ENCODE results near the gene PROM1. TPM values are rescaled to one million over a fixed set of nuclear protein-coding genes. Genes with fewer than 3 reads are reported as not detected.

Gene PROM1
- total and polyA plus RNA-seq, 2 of the 4 experiments (the other 2 are of a cell fraction), result not detected

DNA sequence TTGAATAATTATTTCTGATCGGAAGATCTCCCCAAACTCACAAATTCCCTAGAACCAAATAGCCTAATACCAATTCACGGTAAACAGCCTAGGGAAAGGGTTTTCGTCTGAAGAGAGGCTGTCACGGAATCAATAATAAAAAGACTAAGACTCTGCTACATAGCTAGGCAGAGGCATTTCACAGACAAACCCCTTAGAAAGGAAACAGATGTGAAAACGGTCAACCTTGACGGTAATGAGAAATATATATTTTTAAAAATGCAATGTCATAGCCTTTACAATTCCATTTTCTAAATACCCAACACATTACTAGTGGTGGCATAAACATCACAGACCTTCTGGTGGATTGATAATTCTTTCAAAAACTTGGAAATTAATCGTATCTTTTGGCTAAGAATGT, 28.4 kb downstream of the PROM1 start:
- dilution Hi-C loops (cut with HindIII; ENCODE audit: low sequenced_read_pairs, unreplicated experiment), result no loop called here
- Histone ChIP-seq H2BK5ac (ENCODE audit: low read depth, low read length, poor library complexity, severe bottlenecking) (no peak overlapping the region), H3K27ac (ENCODE audit: insufficient read depth, low read length) (no peak overlapping the region), H4K20me1 (ENCODE audit: insufficient read depth, low read length) (no peaks in the 10 kb centered on the region), H2BK20ac (ENCODE audit: low read depth, low read length) (no peak overlapping the region), H4K91ac (ENCODE audit: insufficient read depth, low read depth, low read length) (no peak overlapping the region), H2BK120ac (ENCODE audit: low read depth, low read length) (no peak overlapping the region), H3K18ac (ENCODE audit: low read depth, low read length) (no peak overlapping the region), H2AK9ac (replicated peaks; ENCODE audit: low read depth, low read length, poor library complexity) (no peak overlapping the region), H2AK5ac (ENCODE audit: low read depth, low read length) (no peak overlapping the region), H3K56ac (ENCODE audit: extremely low read depth, insufficient read depth, low read length) (no peak overlapping the region), H3K4me2 (ENCODE audit: low read depth, low read length) (no peak overlapping the region), H2BK15ac (ENCODE audit: low read depth, low read length) (no peak overlapping the region), H2AFZ (replicated peaks; ENCODE audit: low read length, poor library complexity) (no peak overlapping the region), H3K9me3 (ENCODE audit: control insufficient read depth, insufficient read depth, low read length) (no peaks in the 10 kb centered on the region), H3K9me1 (ENCODE audit: insufficient read depth, low read length) (no peaks in the 10 kb centered on the region), H3K4me3 (ENCODE audit: insufficient read depth, low read depth, low read length) (no peak overlapping the region), H4K5ac (ENCODE audit: low read depth, low read length) (no peak overlapping the region), H3K14ac (replicated peaks; ENCODE audit: low read depth, low read length) (no peak overlapping the region), H3K23ac (ENCODE audit: low read depth, low read length) (no peak overlapping the region), H3K27me3 (ENCODE audit: control insufficient read depth, insufficient read depth, low read length) (peaks cover 34% of the 10 kb centered on the region), H3K4ac (ENCODE audit: low read depth, low read length) (no peak overlapping the region), H3K4me1 (ENCODE audit: control insufficient read depth, insufficient read depth, low read length) (no peaks in the 10 kb centered on the region), H3K36me3 (ENCODE audit: control insufficient read depth, insufficient read depth, low read length) (no peaks in the 10 kb centered on the region), H4K8ac (ENCODE audit: low read depth in 2 of 2, low read length in 2 of 2) (no peak overlapping the region), H3K9ac (ENCODE audit: low read depth, low read length) (no peak overlapping the region), H3K79me1 (ENCODE audit: low read depth in 1 of 2, low read length in 2 of 2) (no peaks in the 10 kb centered on the region)
- WGBS, 2 experiments (ENCODE audit: extremely low coverage in 2 of 2, insufficient read length in 1 of 2), result no CpG with 5 or more reads among the region's 7 CpGs
- DNase-seq (no peak), ATAC-seq (ENCODE audit: low read depth) (no peak)
- intact Hi-C loops (cut with micrococcal nuclease), result no loop called here
- TF ChIP-seq, protein P1, sequence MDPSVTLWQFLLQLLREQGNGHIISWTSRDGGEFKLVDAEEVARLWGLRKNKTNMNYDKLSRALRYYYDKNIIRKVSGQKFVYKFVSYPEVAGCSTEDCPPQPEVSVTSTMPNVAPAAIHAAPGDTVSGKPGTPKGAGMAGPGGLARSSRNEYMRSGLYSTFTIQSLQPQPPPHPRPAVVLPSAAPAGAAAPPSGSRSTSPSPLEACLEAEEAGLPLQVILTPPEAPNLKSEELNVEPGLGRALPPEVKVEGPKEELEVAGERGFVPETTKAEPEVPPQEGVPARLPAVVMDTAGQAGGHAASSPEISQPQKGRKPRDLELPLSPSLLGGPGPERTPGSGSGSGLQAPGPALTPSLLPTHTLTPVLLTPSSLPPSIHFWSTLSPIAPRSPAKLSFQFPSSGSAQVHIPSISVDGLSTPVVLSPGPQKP (IDR thresholded peaks at IDR 0.05; ENCODE audit: borderline replicate concordance, low read depth, low read length), result no peak
- TF ChIP-seq NFE2L2 (IDR thresholded peaks at IDR 0.05; ENCODE audit: low read depth, low read length) (no peak), CTCF (conservative IDR thresholded peaks at IDR 0.05; ENCODE audit: low read depth, low read length) (no peak), BHLHE40 (IDR thresholded peaks at IDR 0.05; ENCODE audit: low read depth, low read length) (no peak), RFX5 (IDR thresholded peaks at IDR 0.05; ENCODE audit: low read depth, low read length) (no peak), MAZ (IDR thresholded peaks at IDR 0.05; ENCODE audit: borderline replicate concordance, low read depth, low read length) (no peak), POLR2A (IDR thresholded peaks at IDR 0.05; ENCODE audit: low read depth, low read length) (no peak), MXI1 (IDR thresholded peaks at IDR 0.05; ENCODE audit: borderline replicate concordance, low read depth, low read length) (no peak), FOS (IDR thresholded peaks at IDR 0.05; ENCODE audit: low read depth, low read length) (no peak), RCOR1 (IDR thresholded peaks at IDR 0.05; ENCODE audit: insufficient replicate concordance, low read length) (no peak)
- in situ Hi-C loops (cut with MboI; ENCODE audit: low sequenced_read_pairs), result no loop called here
- POLR2A ChIA-PET (ENCODE audit: unreplicated experiment), result no interaction called here
- CTCF ChIA-PET, result no interaction called here
- no TSS peak for BruUV-seq (replicated peaks)
